ENCODE results near the gene TRAPPC6A. TPM values are rescaled to one million over a fixed set of nuclear protein-coding genes. Genes with fewer than 3 reads are reported as not detected.

Gene TRAPPC6A
- total and polyA plus RNA-seq, 2 of the 13 experiments (the other 11 are each of a cell fraction or from before 2014, with no cell fraction given): 6.5 to 21.0 TPM

DNA sequence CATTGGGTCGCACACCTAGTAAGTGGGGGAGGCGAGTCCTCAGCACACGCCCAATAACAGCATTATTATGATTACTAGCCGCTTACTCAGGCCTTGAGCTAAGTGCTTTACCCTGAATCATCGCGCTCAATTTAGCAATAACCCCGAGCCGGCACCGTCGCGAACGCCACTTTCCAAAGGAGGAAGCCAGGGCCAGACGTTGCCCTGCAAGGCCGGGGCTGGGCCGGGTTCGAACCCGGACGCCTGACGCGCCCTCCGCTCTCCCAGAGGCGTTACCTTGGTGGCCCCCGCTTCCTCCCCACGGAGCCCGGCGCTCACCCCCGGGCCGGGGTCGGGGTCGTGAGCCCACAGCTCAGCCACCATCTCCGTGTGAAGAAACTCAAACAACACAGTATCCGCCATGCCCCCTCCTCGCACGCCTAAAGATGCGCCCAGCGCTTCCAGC lies at the start of gene TRAPPC6A (continued):
- TF ChIP-seq KLF11 (CRISPR knock-in tag; IDR thresholded peaks at IDR 0.05): no peak
- 0 out of 2 replicates have a peak, but pooled peaks have one; percentile 83 for TF ChIP-seq TMF1 (CRISPR knock-in tag; IDR thresholded peaks at IDR 0.05; ENCODE audit: low read depth)
- peak; percentile 62 for TF ChIP-seq MED8 (CRISPR knock-in tag; IDR thresholded peaks at IDR 0.05; ENCODE audit: insufficient replicate concordance)
- TF ChIP-seq, protein P1, sequence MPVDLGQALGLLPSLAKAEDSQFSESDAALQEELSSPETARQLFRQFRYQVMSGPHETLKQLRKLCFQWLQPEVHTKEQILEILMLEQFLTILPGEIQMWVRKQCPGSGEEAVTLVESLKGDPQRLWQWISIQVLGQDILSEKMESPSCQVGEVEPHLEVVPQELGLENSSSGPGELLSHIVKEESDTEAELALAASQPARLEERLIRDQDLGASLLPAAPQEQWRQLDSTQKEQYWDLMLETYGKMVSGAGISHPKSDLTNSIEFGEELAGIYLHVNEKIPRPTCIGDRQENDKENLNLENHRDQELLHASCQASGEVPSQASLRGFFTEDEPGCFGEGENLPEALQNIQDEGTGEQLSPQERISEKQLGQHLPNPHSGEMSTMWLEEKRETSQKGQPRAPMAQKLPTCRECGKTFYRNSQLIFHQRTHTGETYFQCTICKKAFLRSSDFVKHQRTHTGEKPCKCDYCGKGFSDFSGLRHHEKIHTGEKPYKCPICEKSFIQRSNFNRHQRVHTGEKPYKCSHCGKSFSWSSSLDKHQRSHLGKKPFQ (CRISPR knock-in tag; IDR thresholded peaks at IDR 0.05; ENCODE audit: insufficient replicate concordance): no peak
- no peak for TF ChIP-seq TOPORS (CRISPR knock-in tag; IDR thresholded peaks at IDR 0.05)
- TF ChIP-seq, protein P2, sequence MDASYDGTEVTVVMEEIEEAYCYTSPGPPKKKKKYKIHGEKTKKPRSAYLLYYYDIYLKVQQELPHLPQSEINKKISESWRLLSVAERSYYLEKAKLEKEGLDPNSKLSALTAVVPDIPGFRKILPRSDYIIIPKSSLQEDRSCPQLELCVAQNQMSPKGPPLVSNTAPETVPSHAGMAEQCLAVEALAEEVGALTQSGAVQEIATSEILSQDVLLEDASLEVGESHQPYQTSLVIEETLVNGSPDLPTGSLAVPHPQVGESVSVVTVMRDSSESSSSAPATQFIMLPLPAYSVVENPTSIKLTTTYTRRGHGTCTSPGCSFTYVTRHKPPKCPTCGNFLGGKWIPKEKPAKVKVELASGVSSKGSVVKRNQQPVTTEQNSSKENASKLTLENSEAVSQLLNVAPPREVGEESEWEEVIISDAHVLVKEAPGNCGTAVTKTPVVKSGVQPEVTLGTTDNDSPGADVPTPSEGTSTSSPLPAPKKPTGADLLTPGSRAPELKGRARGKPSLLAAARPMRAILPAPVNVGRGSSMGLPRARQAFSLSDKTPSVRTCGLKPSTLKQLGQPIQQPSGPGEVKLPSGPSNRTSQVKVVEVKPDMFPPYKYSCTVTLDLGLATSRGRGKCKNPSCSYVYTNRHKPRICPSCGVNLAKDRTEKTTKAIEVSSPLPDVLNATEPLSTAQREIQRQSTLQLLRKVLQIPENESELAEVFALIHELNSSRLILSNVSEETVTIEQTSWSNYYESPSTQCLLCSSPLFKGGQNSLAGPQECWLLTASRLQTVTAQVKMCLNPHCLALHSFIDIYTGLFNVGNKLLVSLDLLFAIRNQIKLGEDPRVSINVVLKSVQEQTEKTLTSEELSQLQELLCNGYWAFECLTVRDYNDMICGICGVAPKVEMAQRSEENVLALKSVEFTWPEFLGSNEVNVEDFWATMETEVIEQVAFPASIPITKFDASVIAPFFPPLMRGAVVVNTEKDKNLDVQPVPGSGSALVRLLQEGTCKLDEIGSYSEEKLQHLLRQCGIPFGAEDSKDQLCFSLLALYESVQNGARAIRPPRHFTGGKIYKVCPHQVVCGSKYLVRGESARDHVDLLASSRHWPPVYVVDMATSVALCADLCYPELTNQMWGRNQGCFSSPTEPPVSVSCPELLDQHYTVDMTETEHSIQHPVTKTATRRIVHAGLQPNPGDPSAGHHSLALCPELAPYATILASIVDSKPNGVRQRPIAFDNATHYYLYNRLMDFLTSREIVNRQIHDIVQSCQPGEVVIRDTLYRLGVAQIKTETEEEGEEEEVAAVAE (CRISPR knock-in tag; IDR thresholded peaks at IDR 0.05; ENCODE audit: borderline replicate concordance): no peak
- no peak for TF ChIP-seq ZNF709 (CRISPR knock-in tag; IDR thresholded peaks at IDR 0.05)
- TF ChIP-seq TBX2 (CRISPR knock-in tag; IDR thresholded peaks at IDR 0.05; ENCODE audit: borderline replicate concordance): no peak
- no peak for TF ChIP-seq BHLHE40 (IDR thresholded peaks at IDR 0.05; ENCODE audit: low read length)
- TF ChIP-seq ZNF10 (CRISPR knock-in tag; IDR thresholded peaks at IDR 0.05; ENCODE audit: borderline replicate concordance, low read depth): no peak
- TF ChIP-seq JARID2 (CRISPR knock-in tag; IDR thresholded peaks at IDR 0.05; ENCODE audit: insufficient replicate concordance): no peak
- no peak for TF ChIP-seq ZNF432 (CRISPR knock-in tag; IDR thresholded peaks at IDR 0.05; ENCODE audit: borderline replicate concordance)
- TF ChIP-seq, protein P3, sequence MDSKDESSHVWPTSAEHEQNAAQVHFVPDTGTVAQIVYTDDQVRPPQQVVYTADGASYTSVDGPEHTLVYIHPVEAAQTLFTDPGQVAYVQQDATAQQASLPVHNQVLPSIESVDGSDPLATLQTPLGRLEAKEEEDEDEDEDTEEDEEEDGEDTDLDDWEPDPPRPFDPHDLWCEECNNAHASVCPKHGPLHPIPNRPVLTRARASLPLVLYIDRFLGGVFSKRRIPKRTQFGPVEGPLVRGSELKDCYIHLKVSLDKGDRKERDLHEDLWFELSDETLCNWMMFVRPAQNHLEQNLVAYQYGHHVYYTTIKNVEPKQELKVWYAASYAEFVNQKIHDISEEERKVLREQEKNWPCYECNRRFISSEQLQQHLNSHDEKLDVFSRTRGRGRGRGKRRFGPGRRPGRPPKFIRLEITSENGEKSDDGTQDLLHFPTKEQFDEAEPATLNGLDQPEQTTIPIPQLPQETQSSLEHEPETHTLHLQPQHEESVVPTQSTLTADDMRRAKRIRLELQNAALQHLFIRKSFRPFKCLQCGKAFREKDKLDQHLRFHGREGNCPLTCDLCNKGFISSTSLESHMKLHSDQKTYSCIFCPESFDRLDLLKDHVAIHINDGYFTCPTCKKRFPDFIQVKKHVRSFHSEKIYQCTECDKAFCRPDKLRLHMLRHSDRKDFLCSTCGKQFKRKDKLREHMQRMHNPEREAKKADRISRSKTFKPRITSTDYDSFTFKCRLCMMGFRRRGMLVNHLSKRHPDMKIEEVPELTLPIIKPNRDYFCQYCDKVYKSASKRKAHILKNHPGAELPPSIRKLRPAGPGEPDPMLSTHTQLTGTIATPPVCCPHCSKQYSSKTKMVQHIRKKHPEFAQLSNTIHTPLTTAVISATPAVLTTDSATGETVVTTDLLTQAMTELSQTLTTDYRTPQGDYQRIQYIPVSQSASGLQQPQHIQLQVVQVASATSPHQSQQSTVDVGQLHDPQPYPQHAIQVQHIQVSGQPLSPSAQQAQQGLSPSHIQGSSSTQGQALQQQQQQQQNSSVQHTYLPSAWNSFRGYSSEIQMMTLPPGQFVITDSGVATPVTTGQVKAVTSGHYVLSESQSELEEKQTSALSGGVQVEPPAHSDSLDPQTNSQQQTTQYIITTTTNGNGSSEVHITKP (CRISPR knock-in tag; IDR thresholded peaks at IDR 0.05; ENCODE audit: low read depth): no peak
- no peak for TF ChIP-seq ZNF260 (CRISPR knock-in tag; IDR thresholded peaks at IDR 0.05; ENCODE audit: borderline replicate concordance, low read depth)
- no peak for TF ChIP-seq ZNF382 (CRISPR knock-in tag; IDR thresholded peaks at IDR 0.05; ENCODE audit: borderline replicate concordance)
- TF ChIP-seq, protein P4, sequence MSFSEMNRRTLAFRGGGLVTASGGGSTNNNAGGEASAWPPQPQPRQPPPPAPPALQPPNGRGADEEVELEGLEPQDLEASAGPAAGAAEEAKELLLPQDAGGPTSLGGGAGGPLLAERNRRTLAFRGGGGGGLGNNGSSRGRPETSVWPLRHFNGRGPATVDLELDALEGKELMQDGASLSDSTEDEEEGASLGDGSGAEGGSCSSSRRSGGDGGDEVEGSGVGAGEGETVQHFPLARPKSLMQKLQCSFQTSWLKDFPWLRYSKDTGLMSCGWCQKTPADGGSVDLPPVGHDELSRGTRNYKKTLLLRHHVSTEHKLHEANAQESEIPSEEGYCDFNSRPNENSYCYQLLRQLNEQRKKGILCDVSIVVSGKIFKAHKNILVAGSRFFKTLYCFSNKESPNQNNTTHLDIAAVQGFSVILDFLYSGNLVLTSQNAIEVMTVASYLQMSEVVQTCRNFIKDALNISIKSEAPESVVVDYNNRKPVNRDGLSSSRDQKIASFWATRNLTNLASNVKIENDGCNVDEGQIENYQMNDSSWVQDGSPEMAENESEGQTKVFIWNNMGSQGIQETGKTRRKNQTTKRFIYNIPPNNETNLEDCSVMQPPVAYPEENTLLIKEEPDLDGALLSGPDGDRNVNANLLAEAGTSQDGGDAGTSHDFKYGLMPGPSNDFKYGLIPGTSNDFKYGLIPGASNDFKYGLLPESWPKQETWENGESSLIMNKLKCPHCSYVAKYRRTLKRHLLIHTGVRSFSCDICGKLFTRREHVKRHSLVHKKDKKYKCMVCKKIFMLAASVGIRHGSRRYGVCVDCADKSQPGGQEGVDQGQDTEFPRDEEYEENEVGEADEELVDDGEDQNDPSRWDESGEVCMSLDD (CRISPR knock-in tag; IDR thresholded peaks at IDR 0.05; ENCODE audit: borderline replicate concordance): no peak

All from HepG2 (cell line).